ENCODE results near the gene NALCN. TPM values are rescaled to one million over a fixed set of nuclear protein-coding genes. Genes with fewer than 3 reads are reported as not detected.
A peak's percentile ranks its signal among the peaks of the same experiment; 100 is the strongest.

The NALCN gene
- total RNA-seq, 1 experiment from 2014 or later = 8.5 TPM

DNA sequence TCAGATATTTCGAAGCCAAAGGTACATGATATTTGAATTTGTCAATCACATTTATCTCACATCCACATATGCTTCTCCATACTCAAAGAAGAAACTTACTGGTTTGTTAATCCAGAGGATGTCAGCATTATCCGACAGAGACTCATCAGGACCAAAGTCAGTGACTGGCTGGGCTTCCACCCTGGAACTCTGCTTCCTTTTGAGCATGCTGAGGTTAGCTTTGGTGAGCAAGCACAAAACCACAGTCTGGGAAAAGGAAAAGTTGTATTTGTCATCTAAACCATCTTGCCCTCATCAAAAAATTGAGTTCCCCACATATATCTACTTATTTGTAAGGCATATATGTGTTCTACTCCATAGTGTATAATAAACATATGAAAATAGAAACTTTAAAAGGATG lies 17.4 kb downstream of the NALCN start:
- no TSS peak for BruUV-seq (replicated peaks)
- H3K4me1 Mint-ChIP-seq (ENCODE audit: insufficient read depth, unreplicated experiment) = peaks cover 10% of the 10 kb centered on the region
- no peak for DNase-seq (ENCODE audit: unreplicated experiment)
- H3K36me3 Mint-ChIP-seq (ENCODE audit: insufficient read depth, unreplicated experiment) = no peaks in the 10 kb centered on the region
- TF ChIP-seq, protein P1, sequence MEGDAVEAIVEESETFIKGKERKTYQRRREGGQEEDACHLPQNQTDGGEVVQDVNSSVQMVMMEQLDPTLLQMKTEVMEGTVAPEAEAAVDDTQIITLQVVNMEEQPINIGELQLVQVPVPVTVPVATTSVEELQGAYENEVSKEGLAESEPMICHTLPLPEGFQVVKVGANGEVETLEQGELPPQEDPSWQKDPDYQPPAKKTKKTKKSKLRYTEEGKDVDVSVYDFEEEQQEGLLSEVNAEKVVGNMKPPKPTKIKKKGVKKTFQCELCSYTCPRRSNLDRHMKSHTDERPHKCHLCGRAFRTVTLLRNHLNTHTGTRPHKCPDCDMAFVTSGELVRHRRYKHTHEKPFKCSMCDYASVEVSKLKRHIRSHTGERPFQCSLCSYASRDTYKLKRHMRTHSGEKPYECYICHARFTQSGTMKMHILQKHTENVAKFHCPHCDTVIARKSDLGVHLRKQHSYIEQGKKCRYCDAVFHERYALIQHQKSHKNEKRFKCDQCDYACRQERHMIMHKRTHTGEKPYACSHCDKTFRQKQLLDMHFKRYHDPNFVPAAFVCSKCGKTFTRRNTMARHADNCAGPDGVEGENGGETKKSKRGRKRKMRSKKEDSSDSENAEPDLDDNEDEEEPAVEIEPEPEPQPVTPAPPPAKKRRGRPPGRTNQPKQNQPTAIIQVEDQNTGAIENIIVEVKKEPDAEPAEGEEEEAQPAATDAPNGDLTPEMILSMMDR (IDR thresholded peaks at IDR 0.05; ENCODE audit: unreplicated experiment) = no peak
- ChIA-PET POLR2A (no interaction called here), CTCF (interaction anchor here (0.5 to 1.3 kb wide), 4 partner anchors 15 to 285 kb away, joined by 3 to 4 read pairs (median 4); no protein-coding TSS in a partner anchor)
- no peak overlapping the region for H3K4me3 Mint-ChIP-seq (ENCODE audit: unreplicated experiment)
- intact Hi-C loops (cut with micrococcal nuclease) = no loop called here
- no peak overlapping the region for H3K27ac Mint-ChIP-seq (ENCODE audit: low read depth, unreplicated experiment)
- no peaks in the 10 kb centered on the region for H3K9me3 Mint-ChIP-seq (ENCODE audit: unreplicated experiment)
- no peaks in the 10 kb centered on the region for H3K27me3 Mint-ChIP-seq (ENCODE audit: insufficient read depth, unreplicated experiment)

DNA sequence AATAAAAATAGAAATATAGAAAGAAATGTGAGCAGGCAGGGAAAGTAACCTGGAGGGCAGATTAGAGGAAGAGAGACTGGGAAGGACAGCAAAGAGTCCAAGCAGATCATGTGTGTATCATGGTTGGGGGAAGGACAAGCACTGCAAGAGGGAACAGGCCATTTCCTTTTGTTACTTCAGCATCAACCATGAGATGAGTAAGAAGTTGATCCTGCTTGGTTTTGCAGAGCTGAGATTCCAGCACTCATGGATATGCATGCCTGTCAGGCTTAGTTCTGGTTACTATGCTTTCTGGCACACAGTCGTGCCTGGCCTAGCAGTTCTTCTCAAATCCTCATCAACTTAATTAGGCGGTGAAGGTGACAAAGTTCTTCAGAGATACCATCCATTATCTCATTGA lies 18.1 kb downstream of the NALCN start:
- DNase-seq (ENCODE audit: unreplicated experiment) = no peak
- TF ChIP-seq, protein P1 (IDR thresholded peaks at IDR 0.05; ENCODE audit: unreplicated experiment) = no peak
- Mint-ChIP-seq H3K27me3 (ENCODE audit: insufficient read depth, unreplicated experiment) (no peaks in the 10 kb centered on the region), H3K36me3 (ENCODE audit: insufficient read depth, unreplicated experiment) (no peaks in the 10 kb centered on the region), H3K27ac (ENCODE audit: low read depth, unreplicated experiment) (peak overlapping the region; percentile 11), H3K4me3 (ENCODE audit: unreplicated experiment) (no peak overlapping the region), H3K9me3 (ENCODE audit: unreplicated experiment) (no peaks in the 10 kb centered on the region), H3K4me1 (ENCODE audit: insufficient read depth, unreplicated experiment) (peaks cover 10% of the 10 kb centered on the region)
- POLR2A ChIA-PET = no interaction called here
- BruUV-seq (replicated peaks) = no TSS peak
- CTCF ChIA-PET = interaction anchor here (0.5 kb wide), 1 partner anchor 136 kb away, joined by 3 read pairs; no protein-coding TSS in a partner anchor
- intact Hi-C loops (cut with micrococcal nuclease) = no loop called here

DNA sequence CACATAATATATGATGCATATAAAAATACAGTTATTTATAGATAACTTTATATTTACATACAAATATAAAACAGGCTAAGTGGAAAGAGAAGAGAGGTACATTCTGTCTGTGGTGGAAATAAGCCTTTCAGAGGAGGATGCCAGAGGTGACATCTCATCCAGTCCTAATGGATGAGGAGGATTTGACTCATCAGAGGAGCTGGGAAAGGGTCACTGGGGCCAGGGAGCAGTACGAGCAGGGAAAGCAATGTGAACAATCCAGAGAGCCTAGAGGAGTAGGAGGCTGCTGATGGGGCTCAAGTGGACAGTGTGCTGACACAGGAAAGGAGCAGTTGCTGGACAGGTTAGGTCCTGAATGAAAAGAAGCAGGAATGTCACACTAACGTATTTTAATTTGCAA lies 18.6 kb downstream of the NALCN start:
- H3K27ac Mint-ChIP-seq (ENCODE audit: low read depth, unreplicated experiment) = peak overlapping the region; percentile 11
- ChIA-PET CTCF (no interaction called here), POLR2A (no interaction called here)
- H3K4me3 Mint-ChIP-seq (ENCODE audit: unreplicated experiment) = no peak overlapping the region
- TF ChIP-seq, protein P1 (IDR thresholded peaks at IDR 0.05; ENCODE audit: unreplicated experiment) = no peak
- DNase-seq (ENCODE audit: unreplicated experiment) = peak; percentile 48
- peaks cover 10% of the 10 kb centered on the region for H3K4me1 Mint-ChIP-seq (ENCODE audit: insufficient read depth, unreplicated experiment)
- H3K36me3 Mint-ChIP-seq (ENCODE audit: insufficient read depth, unreplicated experiment) = no peaks in the 10 kb centered on the region
- no peaks in the 10 kb centered on the region for H3K9me3 Mint-ChIP-seq (ENCODE audit: unreplicated experiment)
- intact Hi-C loops (cut with micrococcal nuclease) = no loop called here
- no TSS peak for BruUV-seq (replicated peaks)
- no peaks in the 10 kb centered on the region for H3K27me3 Mint-ChIP-seq (ENCODE audit: insufficient read depth, unreplicated experiment)

DNA sequence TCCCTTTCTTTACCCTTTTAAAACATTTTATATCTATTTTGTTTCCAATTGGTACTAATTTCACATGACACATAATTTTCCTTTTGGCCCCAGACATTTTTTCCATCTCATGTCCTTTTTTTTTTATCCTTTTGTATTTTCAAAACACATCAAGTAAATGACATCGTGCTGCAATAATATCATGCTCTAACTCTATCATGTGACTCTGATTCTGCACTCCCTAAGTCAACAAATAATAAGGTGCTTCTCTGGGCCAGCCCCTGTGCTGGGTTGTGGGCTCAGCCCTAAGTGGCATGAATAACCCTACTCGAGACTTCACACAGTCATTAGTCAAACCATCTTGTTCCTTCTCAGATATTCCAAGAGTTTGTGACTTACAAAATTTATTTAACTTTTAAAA lies 21.7 kb downstream of the NALCN start:
- peaks cover 19% of the 10 kb centered on the region for H3K4me1 Mint-ChIP-seq (ENCODE audit: insufficient read depth, unreplicated experiment)
- intact Hi-C loops (cut with micrococcal nuclease) = no loop called here
- ChIA-PET CTCF (no interaction called here), POLR2A (no interaction called here)
- H3K27me3 Mint-ChIP-seq (ENCODE audit: insufficient read depth, unreplicated experiment) = no peaks in the 10 kb centered on the region
- DNase-seq (ENCODE audit: unreplicated experiment) = no peak
- no peak overlapping the region for H3K4me3 Mint-ChIP-seq (ENCODE audit: unreplicated experiment)
- TF ChIP-seq, protein P1 (IDR thresholded peaks at IDR 0.05; ENCODE audit: unreplicated experiment) = no peak
- no TSS peak for BruUV-seq (replicated peaks)
- no peaks in the 10 kb centered on the region for H3K36me3 Mint-ChIP-seq (ENCODE audit: insufficient read depth, unreplicated experiment)
- no peak overlapping the region for H3K27ac Mint-ChIP-seq (ENCODE audit: low read depth, unreplicated experiment)
- H3K9me3 Mint-ChIP-seq (ENCODE audit: unreplicated experiment) = no peaks in the 10 kb centered on the region
